Effector memory CD4-positive, alpha-beta T cell (primary cell): ENCODE results near the gene PPIF.

Experiments
- DNase-seq, 3 donors: peaks; one replicate each; pipeline ENCODE4 v3.0.0-alpha.2; 2020
- H3K27ac ChIP-seq: 2 replicates; pipeline ENCODE4 v1.7.0; 2013; ENCODE audit warnings: mild to moderate bottlenecking, low read length, moderate library complexity; ENCODE audit not compliant: insufficient read depth, poor library complexity, severe bottlenecking
- H3K27me3 ChIP-seq: replicated peaks from 2 replicates; pipeline ENCODE4 v1.7.0; 2013; ENCODE audit warnings: mild to moderate bottlenecking, low read length; ENCODE audit not compliant: insufficient read depth, control insufficient read depth, poor library complexity, severe bottlenecking
- H3K36me3 ChIP-seq: 2 replicates; pipeline ENCODE4 v1.7.0; 2013; ENCODE audit warnings: mild to moderate bottlenecking, low read length, moderate library complexity; ENCODE audit not compliant: control insufficient read depth, insufficient read depth
- H3K4me1 ChIP-seq: 2 replicates; pipeline ENCODE4 v1.7.0; 2013; ENCODE audit warnings: low read length, mild to moderate bottlenecking; ENCODE audit not compliant: control insufficient read depth, insufficient read depth, poor library complexity, severe bottlenecking
- H3K4me3 ChIP-seq: 2 replicates; pipeline ENCODE4 v1.7.0; 2013; ENCODE audit warnings: low read length, low read depth, mild to moderate bottlenecking; ENCODE audit not compliant: insufficient read depth, poor library complexity, severe bottlenecking
- H3K9me3 ChIP-seq: 2 replicates; pipeline ENCODE4 v1.7.0; 2013; ENCODE audit warnings: mild to moderate bottlenecking, low read length, moderate library complexity; ENCODE audit not compliant: control insufficient read depth

The PPIF gene

GRCh38 chr10:79380125-79380945, 33.1 kb downstream of the PPIF start:
- H3K27me3 ChIP-seq: no peaks in the 10 kb centered on the region
- no peak overlapping the region for H3K4me3 ChIP-seq
- H3K4me1 ChIP-seq: no peaks in the 10 kb centered on the region
- H3K36me3 ChIP-seq: no peaks in the 10 kb centered on the region
- no peaks in the 10 kb centered on the region for H3K9me3 ChIP-seq
- no peak for DNase-seq
- no peak overlapping the region for H3K27ac ChIP-seq

GRCh38 chr10:79380946-79381721, 33.9 kb downstream of the PPIF start:
- Histone ChIP-seq H3K27ac (no peak overlapping the region), H3K4me1 (no peaks in the 10 kb centered on the region), H3K4me3 (no peak overlapping the region), H3K9me3 (no peaks in the 10 kb centered on the region), H3K36me3 (no peaks in the 10 kb centered on the region), H3K27me3 (no peaks in the 10 kb centered on the region)
- no peak for DNase-seq

- no peaks in the 10 kb centered on the region for H3K36me3 ChIP-seq
- H3K27me3 ChIP-seq: no peaks in the 10 kb centered on the region
- H3K27ac ChIP-seq: no peak overlapping the region
- no peaks in the 10 kb centered on the region for H3K9me3 ChIP-seq
- H3K4me3 ChIP-seq: no peak overlapping the region
- no peaks in the 10 kb centered on the region for H3K4me1 ChIP-seq
- DNase-seq: no peak
These were observed 34.5 kb downstream of the PPIF start for GRCh38 chr10:79381804-79382221.

GRCh38 chr10:79382491-79382941, 35.2 kb downstream of the PPIF start:
- Histone ChIP-seq H3K9me3 (no peaks in the 10 kb centered on the region), H3K27me3 (no peaks in the 10 kb centered on the region), H3K4me3 (no peak overlapping the region), H3K36me3 (no peaks in the 10 kb centered on the region), H3K4me1 (no peaks in the 10 kb centered on the region), H3K27ac (no peak overlapping the region)
- no peak for DNase-seq

- Histone ChIP-seq H3K27me3 (no peaks in the 10 kb centered on the region), H3K9me3 (no peaks in the 10 kb centered on the region), H3K4me3 (no peak overlapping the region), H3K36me3 (no peaks in the 10 kb centered on the region), H3K27ac (no peak overlapping the region), H3K4me1 (no peaks in the 10 kb centered on the region)
- no peak for DNase-seq
These were observed 36.8 kb downstream of the PPIF start for GRCh38 chr10:79383974-79384606.

GRCh38 chr10:79384773-79385391, 37.6 kb downstream of the PPIF start:
- Histone ChIP-seq H3K4me1 (no peaks in the 10 kb centered on the region), H3K4me3 (no peak overlapping the region), H3K27me3 (no peaks in the 10 kb centered on the region), H3K9me3 (no peaks in the 10 kb centered on the region), H3K27ac (no peak overlapping the region), H3K36me3 (no peaks in the 10 kb centered on the region)
- DNase-seq: no peak

- no peak overlapping the region for H3K4me3 ChIP-seq
- no peaks in the 10 kb centered on the region for H3K9me3 ChIP-seq
- no peak overlapping the region for H3K27ac ChIP-seq
- H3K4me1 ChIP-seq: no peaks in the 10 kb centered on the region
- H3K36me3 ChIP-seq: no peaks in the 10 kb centered on the region
- no peaks in the 10 kb centered on the region for H3K27me3 ChIP-seq
- no peak for DNase-seq
These were observed 38.1 kb downstream of the PPIF start for GRCh38 chr10:79385392-79385795.

GRCh38 chr10:79385804-79386531, 38.7 kb downstream of the PPIF start:
- no peak for DNase-seq
- Histone ChIP-seq H3K9me3 (no peaks in the 10 kb centered on the region), H3K36me3 (no peaks in the 10 kb centered on the region), H3K27me3 (no peaks in the 10 kb centered on the region), H3K27ac (no peak overlapping the region), H3K4me1 (no peaks in the 10 kb centered on the region), H3K4me3 (no peak overlapping the region)

- Histone ChIP-seq H3K4me1 (no peaks in the 10 kb centered on the region), H3K27me3 (no peaks in the 10 kb centered on the region), H3K4me3 (no peak overlapping the region), H3K27ac (no peak overlapping the region), H3K36me3 (no peaks in the 10 kb centered on the region), H3K9me3 (no peaks in the 10 kb centered on the region)
- DNase-seq: no peak
These were observed 39.6 kb downstream of the PPIF start for GRCh38 chr10:79386637-79387465.
